ENCODE data around the gene TSEN54. TPM values are rescaled to one million over a fixed set of nuclear protein-coding genes. Genes with fewer than 3 reads are reported as not detected.

TSEN54 gene
- total RNA-seq, 1 experiment from 2014 or later, result 44.5 TPM

- H2AK5ac ChIP-seq (ENCODE audit: insufficient read length, low read length), result no peak overlapping the region
- H3K4me3 Mint-ChIP-seq, result no peak overlapping the region; a peak in 1 of 5 replicates
Measured at GRCh38 chr17:75505152-75505409, 11.2 kb upstream of the TSEN54 start.

More at GRCh38 chr17:75505152-75505409, 11.2 kb upstream of the TSEN54 start:
- Histone ChIP-seq H2BK15ac (ENCODE audit: low read depth, low read length) (no peak overlapping the region), H2BK5ac (ENCODE audit: insufficient read length, low read length) (no peak overlapping the region), H3K23me2 (ENCODE audit: insufficient read length, low read depth, low read length, poor library complexity, severe bottlenecking) (no peaks in the 10 kb centered on the region), H3K9me3 (ENCODE audit: control insufficient read depth, low read depth, low read length) (no peaks in the 10 kb centered on the region), H3K27ac (ENCODE audit: insufficient read length, low read depth, low read length) (no peak overlapping the region), H3K27me3 (ENCODE audit: insufficient read depth, low read length) (no peaks in the 10 kb centered on the region), H3K9ac (ENCODE audit: extremely low read depth, insufficient read length, low read length) (no peak overlapping the region), H4K20me1 (ENCODE audit: control insufficient read depth, insufficient read depth, insufficient read length) (no peaks in the 10 kb centered on the region), H4K5ac (ENCODE audit: insufficient read length, low read depth, low read length) (no peak overlapping the region), H3K23ac (ENCODE audit: insufficient read length, low read depth, low read length) (no peak overlapping the region), H4K91ac (ENCODE audit: insufficient read length, low read depth, low read length) (no peak overlapping the region), H3K79me1 (ENCODE audit: insufficient read depth, low read depth, low read length, poor library complexity, severe bottlenecking) (no peaks in the 10 kb centered on the region), H3T11ph (ENCODE audit: low read length) (no peak overlapping the region), H3K14ac (ENCODE audit: insufficient read depth, low read length) (no peak overlapping the region), H2BK12ac (ENCODE audit: insufficient read length, low read depth, low read length) (no peak overlapping the region), H2BK20ac (ENCODE audit: low read depth, low read length, poor library complexity, severe bottlenecking) (no peak overlapping the region), H3K56ac (ENCODE audit: insufficient read length, low read depth, low read length) (no peak overlapping the region), H3K79me2 (ENCODE audit: insufficient read depth, low read length) (no peaks in the 10 kb centered on the region), H2BK120ac (ENCODE audit: low read depth, low read length, poor library complexity, severe bottlenecking) (no peak overlapping the region), H4K8ac (replicated peaks; ENCODE audit: insufficient read length, low read depth, low read length) (no peak overlapping the region), H3K4me2 (ENCODE audit: insufficient read depth, insufficient read length, low read length) (no peak overlapping the region), H3K4ac (ENCODE audit: low read depth, low read length) (no peak overlapping the region), H2AFZ (ENCODE audit: low read length) (no peak overlapping the region), H3K18ac (ENCODE audit: insufficient read length, low read depth, low read length) (no peak overlapping the region), H3K4me1 (ENCODE audit: insufficient read depth, low read length) (no peaks in the 10 kb centered on the region)
- H3K27me3 Mint-ChIP-seq (ENCODE audit: low read depth), result no peaks in the 10 kb centered on the region
- H3K4me1 Mint-ChIP-seq, result no peaks in the 10 kb centered on the region
- DNase-seq, result no peak
- no peak overlapping the region for H3K27ac Mint-ChIP-seq
- TF ChIP-seq, protein P1, sequence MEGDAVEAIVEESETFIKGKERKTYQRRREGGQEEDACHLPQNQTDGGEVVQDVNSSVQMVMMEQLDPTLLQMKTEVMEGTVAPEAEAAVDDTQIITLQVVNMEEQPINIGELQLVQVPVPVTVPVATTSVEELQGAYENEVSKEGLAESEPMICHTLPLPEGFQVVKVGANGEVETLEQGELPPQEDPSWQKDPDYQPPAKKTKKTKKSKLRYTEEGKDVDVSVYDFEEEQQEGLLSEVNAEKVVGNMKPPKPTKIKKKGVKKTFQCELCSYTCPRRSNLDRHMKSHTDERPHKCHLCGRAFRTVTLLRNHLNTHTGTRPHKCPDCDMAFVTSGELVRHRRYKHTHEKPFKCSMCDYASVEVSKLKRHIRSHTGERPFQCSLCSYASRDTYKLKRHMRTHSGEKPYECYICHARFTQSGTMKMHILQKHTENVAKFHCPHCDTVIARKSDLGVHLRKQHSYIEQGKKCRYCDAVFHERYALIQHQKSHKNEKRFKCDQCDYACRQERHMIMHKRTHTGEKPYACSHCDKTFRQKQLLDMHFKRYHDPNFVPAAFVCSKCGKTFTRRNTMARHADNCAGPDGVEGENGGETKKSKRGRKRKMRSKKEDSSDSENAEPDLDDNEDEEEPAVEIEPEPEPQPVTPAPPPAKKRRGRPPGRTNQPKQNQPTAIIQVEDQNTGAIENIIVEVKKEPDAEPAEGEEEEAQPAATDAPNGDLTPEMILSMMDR (conservative IDR thresholded peaks at IDR 0.05), result no peak
- no CpG with 5 or more reads among the region's 4 CpGs for WGBS (ENCODE audit: extremely low coverage, insufficient read length, low lambda C conversion rate)
- no peaks in the 10 kb centered on the region for H3K9me3 Mint-ChIP-seq
- H3K36me3 Mint-ChIP-seq (ENCODE audit: insufficient read depth in 1 of 3, low read depth in 3 of 3), result peaks cover 0 to 39% (median 27%) of the 10 kb centered on the region in 3 experiments; a peak in 5 of 7 replicates

Data from H9 (cell line).